ENCODE data around the gene TMEM151B. TPM values are rescaled to one million over a fixed set of nuclear protein-coding genes. Genes with fewer than 3 reads are reported as not detected.

Gene TMEM151B
- total and polyA plus RNA-seq, 2 of the 13 experiments (the other 11 are each of a cell fraction or from before 2014, with no cell fraction given), result not detected

DNA sequence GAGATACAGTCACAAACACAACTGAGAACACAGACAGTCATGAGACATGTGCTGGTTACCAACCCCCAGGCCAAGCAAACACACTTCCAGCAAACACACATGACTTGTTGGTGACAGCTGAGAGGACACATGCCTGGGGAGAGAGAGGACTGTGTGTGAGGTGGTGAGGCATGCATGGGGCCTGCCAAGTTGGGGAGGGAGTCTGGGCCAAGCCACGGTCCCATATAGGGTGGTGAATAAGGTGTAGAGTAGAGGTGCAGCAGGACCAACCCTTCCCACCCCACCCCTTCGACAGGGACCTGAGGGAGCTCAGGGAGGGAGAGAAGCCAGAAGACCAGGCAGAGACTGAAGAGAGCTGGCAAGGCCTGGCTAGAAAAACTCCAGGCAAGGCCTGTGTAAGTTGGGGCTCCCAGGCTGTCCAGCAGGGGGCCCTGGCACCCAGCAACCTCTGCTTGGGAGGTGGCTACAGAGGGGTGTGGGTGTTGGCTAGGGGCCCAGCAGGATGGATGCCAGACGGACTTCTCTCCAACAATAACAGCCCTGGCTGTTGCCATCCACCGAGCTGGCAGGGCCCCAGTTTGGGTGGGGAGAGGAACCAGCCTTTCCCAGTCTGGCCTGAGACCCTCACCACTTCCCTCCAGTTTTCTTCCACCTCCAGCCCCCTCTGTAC lies 48.8 kb upstream of the TMEM151B start (continued):
- TF ChIP-seq, protein P1, sequence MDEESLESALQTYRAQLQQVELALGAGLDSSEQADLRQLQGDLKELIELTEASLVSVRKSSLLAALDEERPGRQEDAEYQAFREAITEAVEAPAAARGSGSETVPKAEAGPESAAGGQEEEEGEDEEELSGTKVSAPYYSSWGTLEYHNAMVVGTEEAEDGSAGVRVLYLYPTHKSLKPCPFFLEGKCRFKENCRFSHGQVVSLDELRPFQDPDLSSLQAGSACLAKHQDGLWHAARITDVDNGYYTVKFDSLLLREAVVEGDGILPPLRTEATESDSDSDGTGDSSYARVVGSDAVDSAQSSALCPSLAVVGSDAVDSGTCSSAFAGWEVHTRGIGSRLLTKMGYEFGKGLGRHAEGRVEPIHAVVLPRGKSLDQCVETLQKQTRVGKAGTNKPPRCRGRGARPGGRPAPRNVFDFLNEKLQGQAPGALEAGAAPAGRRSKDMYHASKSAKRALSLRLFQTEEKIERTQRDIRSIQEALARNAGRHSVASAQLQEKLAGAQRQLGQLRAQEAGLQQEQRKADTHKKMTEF (CRISPR knock-in tag; IDR thresholded peaks at IDR 0.05), result peak; percentile 59
- TF ChIP-seq NFYB (CRISPR knock-in tag; IDR thresholded peaks at IDR 0.05) (no peak), ARID2 (CRISPR knock-in tag; IDR thresholded peaks at IDR 0.05; ENCODE audit: borderline replicate concordance) (no peak), THAP11 (CRISPR knock-in tag; IDR thresholded peaks at IDR 0.05) (peak; percentile 55), CEBPB (IDR thresholded peaks at IDR 0.05; ENCODE audit: borderline replicate concordance, low read depth, low read length) (no peak), ZNF224 (CRISPR knock-in tag; IDR thresholded peaks at IDR 0.05) (no peak), ZFP37 (CRISPR knock-in tag; IDR thresholded peaks at IDR 0.05; ENCODE audit: borderline replicate concordance) (no peak), U2AF1 (optimal IDR thresholded peaks at IDR 0.05; ENCODE audit: low read depth, low read length) (no peak), DPF2 (CRISPR knock-in tag; IDR thresholded peaks at IDR 0.05; ENCODE audit: borderline replicate concordance, low read depth) (no peak), BRCA1 (CRISPR knock-in tag; IDR thresholded peaks at IDR 0.05) (no peak), ZNF407 (CRISPR knock-in tag; IDR thresholded peaks at IDR 0.05; ENCODE audit: not compliant biosample characterization) (no peak), STAG1 (CRISPR knock-in tag; IDR thresholded peaks at IDR 0.05) (peak; percentile 65), KDM6A (CRISPR knock-in tag; IDR thresholded peaks at IDR 0.05; ENCODE audit: low read depth) (no peak), KDM2A (CRISPR knock-in tag; IDR thresholded peaks at IDR 0.05; ENCODE audit: borderline replicate concordance, low read depth) (peak; percentile 62; the same call in 1 of the 2 replicates), ZIK1 (CRISPR knock-in tag; IDR thresholded peaks at IDR 0.05; ENCODE audit: borderline replicate concordance, low read depth) (no peak), BCLAF1 (IDR thresholded peaks at IDR 0.05) (no peak)

Data from HepG2 (cell line).